NB4 (cell line): ENCODE measurements around the gene CD3G.
"Not testable (repeated sequence)": the region's sequence is repeated elsewhere in the genome, so short reads cannot be mapped to it uniquely, and the experiment has no call there.

Experiments used
- DNase-seq: peaks from one replicate; pipeline ENCODE4 v3.0.0; 2010; ENCODE audit warnings: low read depth
- H3K4me3 ChIP-seq: one replicate; pipeline ENCODE4 v1.5.1; 2011; ENCODE audit warnings: mild to moderate bottlenecking, low read depth, low read length, moderate library complexity
- CTCF ChIP-seq: IDR thresholded peaks from one replicate; pipeline ENCODE4 v1.5.1; 2012; ENCODE audit warnings: low read depth, low read length
- MAX ChIP-seq: IDR thresholded peaks from 2 replicates; pipeline ENCODE4 v1.6.1; 2011; ENCODE audit warnings: low read depth, low read length
- MYC ChIP-seq: IDR thresholded peaks from 2 replicates; pipeline ENCODE4 v1.6.1; 2011; ENCODE audit warnings: low read depth, low read length
- POLR2A ChIP-seq: IDR thresholded peaks from 2 replicates; pipeline ENCODE4 v1.6.1; 2011; ENCODE audit warnings: mild to moderate bottlenecking; ENCODE audit not compliant: insufficient read length; ENCODE audit errors: extremely low read depth

Gene CD3G

GRCh38 chr11:118304568-118305248 lies 39.4 kb upstream of the CD3G start, which contains the start of gene CD3E:
TSS of gene CD3E (plus strand) at chr11:118304730. CDS start at chr11:118304953, 223 bp downstream.
- TF ChIP-seq MAX, result no peak
- TF ChIP-seq CTCF, result no peak
- TF ChIP-seq MYC, result no peak
- no peak for TF ChIP-seq POLR2A
- no peak within 1 kb of the TSS for H3K4me3 ChIP-seq
- DNase-seq, result no peak

GRCh38 chr11:118305726-118306125 lies 38.4 kb upstream of the CD3G start:
- TF ChIP-seq MYC, result no peak
- no peak for TF ChIP-seq POLR2A
- no peak for TF ChIP-seq MAX
- TF ChIP-seq CTCF, result no peak
- no peak overlapping the region for H3K4me3 ChIP-seq
- DNase-seq, result no peak

GRCh38 chr11:118306556-118306955 lies 37.6 kb upstream of the CD3G start:
- TF ChIP-seq MAX (no peak), POLR2A (no peak), MYC (no peak), CTCF (no peak)
- no peak for DNase-seq
- H3K4me3 ChIP-seq, result no peak overlapping the region

GRCh38 chr11:118308995-118309528 lies 35.1 kb upstream of the CD3G start:
- H3K4me3 ChIP-seq, result not testable (repeated sequence)

GRCh38 chr11:118310271-118310670 lies 33.9 kb upstream of the CD3G start:
- no peak for TF ChIP-seq POLR2A
- TF ChIP-seq MYC, result no peak
- TF ChIP-seq MAX, result no peak
- TF ChIP-seq CTCF, result no peak
- H3K4me3 ChIP-seq, result no peak overlapping the region
- DNase-seq, result no peak

More at GRCh38 chr11:118308995-118309528, 35.1 kb upstream of the CD3G start:
- not testable (repeated sequence) for DNase-seq

GRCh38 chr11:118310781-118311485 lies 33.2 kb upstream of the CD3G start:
- no peak for DNase-seq
- H3K4me3 ChIP-seq, result no peak overlapping the region
- TF ChIP-seq MAX (no peak), MYC (no peak), CTCF (no peak), POLR2A (no peak)
